ENCODE results near the gene ZNHIT2.
"Not testable (repeated sequence)": the region's sequence is repeated elsewhere in the genome, so short reads cannot be mapped to it uniquely, and the experiment has no call there.

Gene ZNHIT2

DNA sequence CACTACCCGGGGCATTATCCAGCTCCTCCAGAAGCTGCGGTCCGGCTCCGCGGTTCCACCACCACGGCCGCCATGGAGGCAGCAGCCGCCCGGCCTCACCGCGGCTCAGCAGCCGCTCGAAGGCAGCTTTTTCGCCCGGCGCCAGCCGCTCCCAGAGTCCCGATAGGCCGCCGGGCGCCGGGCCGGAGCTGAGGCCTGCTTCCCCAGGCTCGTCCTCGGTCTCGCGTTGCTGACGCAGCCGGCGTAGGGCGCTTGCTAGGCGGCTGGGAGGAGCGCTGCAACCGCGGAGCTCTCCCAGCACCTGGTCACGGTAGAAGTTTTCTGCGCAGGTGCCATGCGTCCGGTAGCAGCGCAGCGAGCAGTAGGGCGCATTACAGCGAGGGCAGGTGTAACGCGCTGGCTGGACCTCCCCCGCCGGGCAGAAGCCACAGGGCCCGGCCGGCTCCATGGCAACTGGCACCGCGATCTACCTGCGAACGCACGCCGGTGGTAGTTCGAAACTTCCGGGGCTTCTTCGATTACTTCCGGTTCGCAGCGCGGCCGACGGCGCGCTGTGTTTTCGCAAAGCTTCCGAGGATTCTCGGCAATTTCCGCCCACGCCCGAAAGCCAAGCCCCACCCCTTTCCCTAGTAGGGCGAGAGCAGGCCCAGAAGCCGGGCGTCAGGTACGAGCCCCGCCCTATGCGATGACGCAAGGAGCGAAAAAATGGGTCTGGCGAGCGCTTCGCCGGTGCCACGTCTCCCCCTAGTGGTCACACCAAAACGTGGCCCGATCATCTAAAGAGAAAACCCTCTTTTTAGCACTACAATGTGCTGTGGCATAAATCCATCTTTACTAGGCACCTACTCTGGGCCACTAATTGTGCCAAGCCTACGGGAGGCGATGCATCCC lies at the start of gene ZNHIT2:
ZNHIT2 (minus strand) TSS at position 496 of the 891 bp plus-strand sequence; CDS start at position 448, 48 bp downstream.
- DNase-seq (ENCODE audit: low read depth) = peak; percentile 96

DNA sequence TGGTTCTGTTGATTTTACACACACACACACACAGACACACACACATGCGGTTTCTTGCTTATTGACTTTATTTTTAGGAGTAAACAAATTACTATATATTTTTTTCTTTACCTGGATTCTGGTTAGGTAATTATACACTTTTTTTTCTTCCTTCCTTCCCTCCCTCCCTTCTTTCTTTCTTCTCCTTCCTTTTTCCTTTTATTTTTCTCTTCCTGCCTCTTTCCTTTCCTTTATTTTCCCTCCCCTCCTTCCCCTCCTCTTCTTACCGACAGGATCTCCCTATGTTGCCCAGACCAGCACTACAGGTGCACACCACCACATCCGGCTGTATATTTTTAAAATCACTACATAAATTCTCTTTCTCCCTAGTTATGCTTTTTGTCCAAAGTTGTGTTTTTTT lies 49.4 kb upstream of the ZNHIT2 start:
- no peak for DNase-seq (ENCODE audit: low read depth)

DNA sequence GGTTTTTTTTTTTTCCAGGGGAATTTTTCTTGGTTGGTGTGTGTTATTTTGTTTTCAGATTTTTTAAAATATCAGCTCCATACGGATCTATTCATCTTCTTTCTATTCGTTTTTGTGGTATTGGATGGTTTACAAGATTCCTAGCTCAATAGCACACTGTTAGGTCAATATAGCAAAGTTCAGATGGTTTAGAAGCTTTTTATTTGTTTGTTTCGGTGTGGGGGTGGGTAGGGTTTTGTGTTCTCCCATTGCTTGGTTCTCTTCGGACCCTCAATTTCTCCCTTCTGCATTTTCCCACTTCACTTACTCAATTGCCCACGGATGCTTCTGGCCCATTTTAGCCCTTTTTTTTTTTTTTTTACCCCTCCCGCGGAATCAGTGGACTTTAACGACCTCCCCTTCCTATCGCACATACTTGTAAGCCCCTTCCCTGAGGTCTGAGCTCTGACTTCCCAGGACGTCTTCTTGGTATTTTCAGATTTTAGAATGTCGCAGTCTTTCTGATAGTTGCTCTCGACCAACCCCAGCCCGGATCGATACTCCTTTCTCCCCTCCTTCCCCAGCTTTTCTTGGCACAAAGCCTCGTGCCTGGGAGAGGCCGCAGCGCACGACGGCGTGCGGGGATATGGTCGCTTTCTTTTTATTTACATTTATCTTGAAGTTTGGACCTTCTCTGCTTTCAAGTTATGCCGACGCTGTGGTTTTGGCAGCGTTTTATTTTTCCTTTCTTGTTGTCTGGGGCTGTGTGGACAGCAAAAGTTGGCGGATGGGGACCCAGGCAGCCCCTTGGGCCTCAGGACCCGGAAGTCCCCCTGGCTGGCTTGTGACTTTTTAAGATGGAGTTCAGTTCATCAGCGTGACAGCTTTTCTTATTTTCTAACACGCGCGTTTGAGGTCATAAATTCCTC lies 48.2 kb upstream of the ZNHIT2 start:
- DNase-seq (ENCODE audit: low read depth) = no peak

DNA sequence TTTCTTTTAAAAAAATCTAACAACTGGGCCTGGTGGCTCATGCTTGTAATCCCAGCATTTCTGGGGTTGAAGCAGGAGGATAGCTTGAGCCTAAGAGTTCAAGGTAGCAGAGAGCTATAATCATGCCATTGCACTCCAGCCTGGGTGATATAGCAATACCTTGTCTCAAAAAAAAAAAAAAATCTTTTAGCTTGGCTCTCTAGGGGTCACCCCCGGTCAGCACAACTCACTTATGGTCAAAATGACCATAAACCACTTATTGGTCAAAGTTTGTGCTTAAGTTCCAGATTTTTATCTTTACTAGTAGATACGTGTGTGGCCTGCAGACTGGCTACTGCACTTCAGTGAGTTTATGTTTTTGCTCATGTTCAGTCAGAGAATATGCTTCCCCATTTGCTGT lies 46.2 kb upstream of the ZNHIT2 start:
- no peak for DNase-seq (ENCODE audit: low read depth)

DNA sequence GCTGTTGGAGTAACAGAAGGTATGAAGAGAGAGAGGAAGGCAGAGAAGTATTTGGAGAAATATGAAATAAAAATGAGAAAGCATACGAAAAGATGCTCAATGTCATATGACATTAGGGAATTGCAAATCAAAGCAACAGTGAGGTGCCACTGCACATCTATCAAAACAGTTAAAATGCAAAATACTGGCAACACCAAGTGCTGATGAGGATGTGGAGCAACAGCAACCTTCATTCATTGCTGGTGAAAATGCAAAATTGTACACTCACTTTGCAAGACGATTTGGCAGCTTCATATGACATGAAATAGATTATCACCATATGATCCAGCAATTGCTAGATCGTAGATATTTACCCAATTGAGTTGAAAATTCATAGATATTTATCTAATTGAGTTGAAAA lies 43.1 kb upstream of the ZNHIT2 start:
- no peak for DNase-seq (ENCODE audit: low read depth)

DNA sequence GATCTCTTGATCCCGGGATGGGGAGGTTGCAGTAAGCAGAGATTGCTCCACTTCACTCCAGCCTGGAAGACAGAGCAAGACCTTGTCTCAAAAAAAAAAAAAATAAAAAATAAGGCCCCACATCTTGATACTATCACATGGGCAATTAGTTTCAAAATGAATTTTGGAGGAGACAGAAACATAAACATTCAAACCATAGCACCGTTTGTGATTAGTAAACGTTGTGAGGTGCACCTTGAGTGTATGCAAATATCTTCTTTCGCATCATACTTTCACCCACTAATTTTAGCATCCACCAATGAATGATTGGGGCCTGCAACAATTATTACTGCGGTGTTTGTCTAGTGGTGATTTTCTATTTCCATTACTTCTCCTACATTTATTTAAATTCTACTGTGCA lies 41.5 kb upstream of the ZNHIT2 start:
- no peak for DNase-seq (ENCODE audit: low read depth)

DNA sequence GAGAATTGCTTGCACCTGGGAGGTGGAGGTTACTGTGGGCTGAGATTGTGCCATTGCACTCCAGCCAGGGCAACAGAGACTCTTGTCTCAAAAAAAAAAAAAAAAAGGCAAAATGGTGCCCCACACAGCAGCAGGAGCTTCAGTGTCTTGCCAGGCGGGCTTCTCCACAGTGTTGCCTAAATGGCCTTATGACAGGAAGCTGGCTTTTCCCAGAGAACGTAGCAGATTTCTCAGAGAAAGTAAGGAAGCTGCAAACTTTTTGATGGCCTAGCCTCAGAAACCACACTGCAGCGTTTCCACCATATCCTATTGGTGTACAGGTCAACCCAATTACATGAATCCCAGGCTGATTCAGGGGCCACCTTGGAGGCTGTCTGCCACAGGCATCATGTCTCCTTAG lies 39.8 kb upstream of the ZNHIT2 start:
- DNase-seq (ENCODE audit: low read depth) = no peak

DNA sequence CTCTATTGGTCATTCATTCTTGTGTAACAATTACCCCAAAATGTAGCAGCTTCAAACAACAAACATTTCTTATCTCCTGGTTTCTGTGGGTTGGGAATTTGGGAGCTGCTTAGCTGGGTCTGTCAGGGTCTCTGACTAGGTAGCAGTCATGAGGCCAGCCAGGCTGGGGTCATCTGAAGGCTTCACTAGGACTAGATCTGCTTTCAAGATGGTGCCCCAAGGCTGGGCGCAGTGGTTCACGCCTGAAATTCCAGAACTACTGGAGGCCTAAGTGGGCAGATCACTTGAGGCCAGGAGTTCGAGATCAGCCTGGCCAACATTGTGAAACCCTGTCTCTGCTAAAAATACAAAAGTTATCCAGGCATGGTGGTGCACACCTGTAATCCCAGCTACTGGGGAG lies 39.4 kb upstream of the ZNHIT2 start:
- no peak for DNase-seq (ENCODE audit: low read depth)

DNA sequence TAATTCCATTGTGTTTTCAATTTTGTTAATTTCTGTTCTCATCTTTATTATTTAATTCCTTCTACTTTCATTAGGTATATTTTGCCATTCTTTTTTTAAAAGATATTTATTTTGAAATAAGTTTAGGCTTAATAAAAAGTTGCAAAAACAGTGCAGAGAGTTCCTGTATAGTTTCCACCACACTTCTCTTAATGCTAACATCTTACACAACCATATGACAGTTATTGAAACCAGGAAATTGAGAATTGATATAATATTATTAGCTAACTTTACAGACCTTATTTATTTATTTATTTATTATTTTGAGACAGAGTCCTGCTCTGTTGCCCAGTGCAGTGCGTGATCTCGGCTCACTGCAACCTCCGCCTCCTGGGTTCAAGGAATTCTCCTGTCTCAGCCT lies 38.8 kb upstream of the ZNHIT2 start:
- no peak for DNase-seq (ENCODE audit: low read depth)

DNA sequence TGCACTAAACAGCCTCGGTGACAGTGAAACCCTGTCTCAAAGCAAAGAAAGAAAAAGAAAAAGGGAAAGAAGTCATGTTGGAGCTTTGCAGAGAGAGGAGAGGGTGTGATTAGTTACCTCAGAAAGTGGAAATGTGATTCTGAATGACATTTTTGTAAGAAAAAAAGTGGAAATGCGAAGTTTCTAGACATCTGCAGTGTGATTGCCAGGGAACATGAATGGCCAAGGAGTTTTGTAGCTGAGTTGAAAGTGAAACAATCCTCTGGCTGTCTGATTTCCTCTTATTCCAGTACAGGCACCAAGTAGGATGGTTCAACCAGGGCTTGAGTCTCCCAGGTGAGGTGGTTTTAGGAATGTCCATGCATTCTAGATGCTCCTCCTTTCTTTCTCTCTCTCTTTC lies 34.6 kb upstream of the ZNHIT2 start:
- DNase-seq (ENCODE audit: low read depth) = no peak

DNA sequence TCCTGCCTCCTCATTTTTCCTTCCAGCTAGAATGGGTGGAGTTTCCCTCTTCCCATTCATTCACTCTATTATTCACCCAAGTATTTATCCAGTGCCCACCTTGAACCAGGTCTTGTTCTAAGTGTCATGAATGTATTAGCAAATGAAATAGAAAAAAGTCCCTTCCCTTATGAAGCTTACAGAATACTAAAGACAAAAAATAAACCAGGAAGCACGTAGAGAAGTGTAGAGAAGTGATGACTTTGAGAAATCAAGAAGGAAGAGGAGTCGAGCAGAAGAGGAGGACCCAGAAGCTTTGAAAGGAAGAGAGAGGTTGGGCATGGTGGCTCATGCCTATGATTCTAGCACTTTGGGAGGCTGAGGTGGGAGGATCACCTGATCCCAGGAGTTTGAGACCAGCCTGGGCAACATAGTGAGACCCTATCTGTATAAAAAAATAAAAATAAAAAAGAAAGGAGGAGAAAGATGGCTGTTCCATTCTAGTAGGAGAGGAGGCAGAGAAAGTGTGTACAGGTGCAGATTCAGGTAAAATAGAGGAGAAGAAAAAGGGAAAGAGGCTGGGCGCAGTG lies 33.9 kb upstream of the ZNHIT2 start:
- DNase-seq (ENCODE audit: low read depth) = no peak

DNA sequence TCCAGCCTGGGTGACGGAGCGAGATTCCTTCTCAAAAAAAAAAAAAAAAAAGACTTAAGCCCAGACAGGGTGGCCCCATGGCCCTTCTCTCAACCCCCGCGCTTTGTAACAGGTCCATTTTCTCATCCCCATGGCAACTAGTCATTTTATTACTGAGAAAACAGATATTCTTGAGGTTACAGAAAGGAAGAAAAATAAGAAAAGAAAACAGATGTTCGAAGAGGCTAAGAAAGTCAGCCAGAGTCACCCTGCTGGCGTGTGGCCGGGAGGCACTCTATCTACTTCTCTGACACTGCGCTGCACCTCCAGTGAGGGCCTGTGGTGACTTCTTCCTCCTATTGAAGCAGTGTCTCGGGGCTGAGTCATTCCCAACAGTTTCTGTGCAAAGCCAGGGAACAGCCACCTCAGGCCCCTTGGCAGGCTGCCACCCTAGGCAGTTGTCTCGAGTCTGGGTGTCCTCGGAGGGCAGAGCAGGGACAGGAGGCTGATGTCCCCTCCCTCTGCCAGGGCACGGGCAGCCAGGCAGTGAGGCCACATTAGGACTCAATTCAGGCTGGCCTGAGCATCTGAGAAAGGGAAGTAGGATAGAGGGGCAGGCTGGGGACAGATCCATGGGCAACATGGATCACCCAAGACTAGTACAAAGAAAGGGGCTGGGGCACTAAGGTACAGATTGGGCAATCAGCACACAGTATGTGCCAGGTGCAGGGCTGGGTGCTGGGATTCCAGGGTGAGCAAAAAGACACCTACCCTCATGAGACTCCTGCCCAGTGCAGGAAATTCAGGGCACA lies 33.2 kb upstream of the ZNHIT2 start:
- DNase-seq (ENCODE audit: low read depth) = peak; percentile 65

DNA sequence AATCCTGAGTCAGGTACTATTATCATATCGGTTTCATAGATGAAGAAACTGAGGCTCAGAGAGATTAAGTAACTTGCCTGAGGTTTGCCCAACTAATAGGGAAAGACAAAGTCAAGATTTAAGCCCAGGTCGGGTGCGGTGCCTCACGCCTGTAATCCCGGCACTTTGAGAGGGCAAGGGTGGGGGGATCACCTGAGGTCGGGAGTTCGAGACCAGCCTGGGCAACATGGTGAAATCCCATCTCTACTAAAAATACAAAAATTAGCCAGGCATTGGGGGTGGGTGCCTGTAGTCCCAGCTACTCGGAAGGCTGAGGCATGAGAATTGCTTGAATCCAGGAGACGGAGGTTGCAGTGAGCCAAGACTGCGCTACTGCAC lies 32.6 kb upstream of the ZNHIT2 start:
- not testable (repeated sequence) for DNase-seq (ENCODE audit: low read depth)

DNA sequence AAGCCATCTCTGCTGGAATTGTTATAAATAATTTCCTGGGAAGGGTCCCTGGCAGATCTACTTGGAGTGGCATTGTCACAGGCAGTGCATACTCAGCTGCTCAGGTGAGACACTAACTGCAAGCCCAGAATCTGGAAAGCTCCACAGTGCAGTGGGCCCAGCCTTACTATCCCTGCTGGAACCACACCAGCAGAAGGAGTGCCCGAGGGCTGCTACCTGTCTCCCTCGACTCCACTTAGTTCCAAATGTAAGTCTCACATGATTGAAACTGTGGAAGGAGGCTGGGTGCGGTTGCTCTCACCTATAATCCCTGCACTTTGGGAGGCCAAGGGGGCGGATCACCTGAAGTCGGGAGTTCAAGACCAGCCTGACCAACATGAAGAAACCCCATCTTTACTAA lies 31.2 kb upstream of the ZNHIT2 start:
- no peak for DNase-seq (ENCODE audit: low read depth)

DNA sequence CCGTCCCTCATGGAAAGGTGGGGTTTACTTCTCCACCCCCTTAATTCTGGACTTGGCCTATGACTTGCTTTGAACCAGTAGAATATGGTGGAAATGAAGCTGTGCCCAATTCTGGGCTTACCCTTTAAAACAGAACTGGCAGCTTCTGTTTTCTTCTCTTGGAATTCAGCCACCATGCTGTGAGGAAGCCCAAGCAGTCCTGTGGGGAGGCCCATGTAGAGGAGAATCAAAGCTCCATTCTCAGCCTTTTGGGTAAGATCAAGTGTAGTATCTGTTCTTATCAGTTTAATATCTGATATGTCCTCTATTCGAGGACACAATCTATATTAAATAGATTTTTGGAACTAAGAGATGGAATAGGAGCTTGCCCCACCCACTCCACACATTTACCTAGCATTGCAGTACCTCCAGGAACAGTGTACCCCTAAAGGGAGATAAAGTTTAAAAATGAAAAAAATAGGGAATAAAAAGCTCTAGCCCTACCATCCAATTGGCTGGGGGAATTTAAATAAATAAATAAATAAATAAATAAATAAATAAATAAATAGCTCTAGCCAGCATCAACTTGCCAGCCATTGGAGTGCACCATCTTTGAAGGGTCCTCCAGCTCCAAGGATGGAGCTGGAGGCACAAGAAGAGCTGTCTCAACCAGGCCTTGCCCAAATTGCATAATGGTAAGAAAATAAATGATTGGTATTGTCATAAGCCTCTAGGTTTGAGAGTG lies 30.0 kb upstream of the ZNHIT2 start:
- no peak for DNase-seq (ENCODE audit: low read depth)

DNA sequence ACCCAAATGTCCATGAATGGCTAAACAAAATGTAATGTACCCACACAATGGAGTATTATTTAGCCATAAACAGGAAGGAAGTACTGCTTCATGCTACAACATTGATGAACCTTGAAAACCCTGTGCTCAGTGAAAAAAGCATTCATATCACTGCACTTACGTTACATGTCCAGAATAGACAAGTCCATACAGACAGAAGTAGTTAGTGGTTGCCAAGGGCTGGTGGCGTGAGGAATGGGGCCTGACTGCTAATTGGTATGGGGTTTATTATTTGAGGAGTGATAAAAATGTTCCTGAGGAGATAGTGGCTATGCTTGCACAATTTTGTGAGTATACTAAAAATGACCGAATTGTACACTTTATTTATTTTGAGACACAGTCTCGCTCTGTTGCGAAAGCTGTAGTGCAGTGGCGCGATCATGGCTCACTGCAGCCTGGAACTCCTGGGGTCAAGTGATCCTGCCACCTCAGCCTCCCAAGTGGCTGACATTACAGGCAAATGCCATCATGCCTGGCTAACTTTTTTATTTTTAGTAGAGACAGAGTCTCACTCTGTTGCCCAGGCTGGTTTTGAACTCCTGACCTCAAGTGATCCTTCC lies 24.5 kb upstream of the ZNHIT2 start:
- no peak for DNase-seq (ENCODE audit: low read depth)

DNA sequence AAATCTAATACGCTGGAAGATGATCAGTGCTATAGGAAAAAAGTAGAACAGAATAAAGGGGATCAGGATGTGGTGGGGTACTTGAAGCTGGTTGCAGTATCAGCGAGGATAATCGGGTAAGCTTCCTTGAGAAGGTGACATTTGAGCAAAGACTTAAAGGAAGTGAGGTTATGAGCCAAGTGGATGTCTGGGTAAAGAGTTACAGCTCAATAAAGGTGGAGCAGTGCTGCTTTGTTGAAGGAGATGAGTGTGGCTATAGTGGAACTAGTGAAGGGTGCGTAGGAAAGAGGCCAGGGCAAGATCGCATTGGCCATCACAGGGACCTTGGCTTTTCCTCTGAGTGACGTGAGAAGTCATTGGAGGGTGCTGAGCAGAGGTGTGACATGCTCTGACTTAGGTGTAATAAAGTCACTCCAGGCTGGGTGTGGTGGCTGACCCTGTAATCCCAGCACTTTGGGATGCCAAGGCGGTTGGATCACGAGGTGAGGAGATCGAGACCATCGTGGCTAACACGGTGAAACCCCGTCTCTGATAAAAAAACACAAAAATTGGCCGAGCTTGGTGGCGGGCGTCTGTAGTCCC lies 19.1 kb upstream of the ZNHIT2 start:
- no peak for DNase-seq (ENCODE audit: low read depth)

DNA sequence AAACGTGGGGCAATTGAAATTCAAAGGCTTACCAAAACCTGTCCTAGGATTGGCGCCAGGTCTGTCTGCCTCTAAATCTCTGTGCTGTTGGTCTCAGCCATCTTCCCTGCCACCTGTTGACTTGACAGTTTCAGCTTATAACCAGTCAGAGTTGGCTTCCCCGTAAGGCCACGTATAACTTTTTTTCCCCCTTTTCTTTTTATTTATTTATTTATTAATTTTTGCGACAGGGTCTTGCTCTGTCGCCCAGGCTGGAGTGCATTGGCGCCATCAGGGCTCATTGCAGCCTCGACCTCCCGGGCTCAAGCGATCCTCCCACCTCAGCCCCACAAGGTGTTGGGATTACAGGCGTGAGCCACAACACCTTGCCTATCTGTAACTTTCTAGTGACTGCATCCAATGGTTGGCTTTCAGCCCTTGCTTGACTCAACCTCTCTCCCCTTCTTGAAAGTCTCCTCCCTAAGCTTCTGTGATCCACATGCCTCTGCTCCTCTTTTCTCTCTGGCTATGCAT lies 18.2 kb upstream of the ZNHIT2 start:
- no peak for DNase-seq (ENCODE audit: low read depth)

DNA sequence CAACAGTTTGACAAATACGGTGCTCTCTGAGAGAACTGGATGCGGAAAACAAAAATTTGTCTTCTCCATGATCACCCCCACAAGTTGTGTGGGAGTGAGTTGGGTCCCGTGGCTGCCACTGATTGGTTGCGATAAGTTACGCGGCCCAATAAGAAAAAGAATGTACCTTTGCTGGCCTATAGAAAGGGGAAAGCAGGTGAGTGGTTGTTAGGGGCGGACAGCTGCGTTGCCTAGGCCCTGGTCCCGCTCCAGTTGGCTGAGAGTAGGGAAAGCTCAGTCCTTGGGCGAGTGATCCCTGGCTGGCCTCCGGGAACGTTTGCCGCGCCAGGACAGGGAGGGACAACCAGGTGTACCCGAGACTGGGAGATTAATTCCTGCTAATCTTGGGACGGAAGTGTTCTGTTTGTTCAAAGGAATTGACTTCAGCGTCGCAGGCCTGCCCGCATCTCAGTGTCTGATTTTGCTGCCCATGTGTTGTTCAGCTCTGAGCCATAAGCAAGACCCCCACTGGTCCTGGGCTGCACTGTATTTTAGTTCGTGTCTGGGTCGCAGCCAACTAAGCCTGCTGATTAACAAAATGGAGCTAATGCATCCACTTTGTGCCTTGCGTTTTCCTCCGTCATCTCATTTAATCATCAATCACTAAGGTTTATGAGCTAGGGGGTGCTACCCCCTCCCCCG lies 17.6 kb upstream of the ZNHIT2 start:
- DNase-seq (ENCODE audit: low read depth) = peak; percentile 90

All from HS-5 (cell line).